OCI-LY7 (cell line): ENCODE results near the gene ROBO1. TPM values are rescaled to one million over a fixed set of nuclear protein-coding genes. Genes with fewer than 3 reads are reported as not detected.

Source experiments
- BruUV-seq: library from RNA; stranded (reverse); fragments of 400-500 nt; replicated peaks from 2 replicates; lab custom pipeline; 2021; lab: Mats Ljungman, UMichigan
- CTCF ChIA-PET: fragments of 300-600 bp; sonication (Branson Sonifier 250); formaldehyde crosslinking; loops from one replicate; lab custom pipeline; 2022; ENCODE audit warnings: antibody characterized with exemption; ENCODE audit not compliant: unreplicated experiment; lab: Charles Lee
- POLR2A ChIA-PET: fragments of 300-600 bp; sonication (Branson Sonifier 250); formaldehyde crosslinking; loops from one replicate; lab custom pipeline; 2022; ENCODE audit warnings: antibody characterized with exemption; lab: Charles Lee
- DNase-seq: peaks from one replicate; pipeline ENCODE4 v3.0.0-alpha.2; 2015; ENCODE audit warnings: low spot score
- H2AFZ ChIP-seq: fragments of 200-600 bp; sonication (generic), shearing (Covaris generic); 2 replicates; pipeline ENCODE4 v1.6.1; 2014; ENCODE audit warnings: mild to moderate bottlenecking, antibody characterized with exemption, low read length, moderate library complexity
- H3K27ac ChIP-seq: fragments of 200-600 bp; sonication (generic); 2 replicates; pipeline ENCODE4 v1.5.1; 2014; ENCODE audit warnings: mixed run types, low read depth, mild to moderate bottlenecking, moderate library complexity, low read length, inconsistent platforms; ENCODE audit not compliant: poor library complexity, severe bottlenecking
- H3K36me3 ChIP-seq: fragments of 200-600 bp; sonication (generic); 2 replicates; pipeline ENCODE4 v1.6.1; 2014; ENCODE audit warnings: mild to moderate bottlenecking, antibody characterized with exemption, low read length, moderate library complexity, mixed read lengths; ENCODE audit not compliant: insufficient read depth
- H3K4me1 ChIP-seq: fragments of 200-600 bp; sonication (generic); 2 replicates; pipeline ENCODE4 v1.5.1; 2014; ENCODE audit warnings: mild to moderate bottlenecking, low read length; ENCODE audit not compliant: insufficient read depth, poor library complexity, severe bottlenecking
- H3K4me2 ChIP-seq: fragments of 200-600 bp; sonication (generic); 2 replicates; pipeline ENCODE4 v1.6.1; 2014; ENCODE audit warnings: mild to moderate bottlenecking, low read length
- H3K4me3 ChIP-seq: fragments of 200-600 bp; sonication (generic); 2 replicates; pipeline ENCODE4 v1.5.1; 2014; ENCODE audit warnings: mild to moderate bottlenecking, low read depth, low read length; ENCODE audit not compliant: poor library complexity, severe bottlenecking
- H3K79me2 ChIP-seq: fragments of 200-600 bp; sonication (generic); 2 replicates; pipeline ENCODE4 v1.6.1; 2016; ENCODE audit warnings: low read depth, mild to moderate bottlenecking, low read length, moderate library complexity, mixed read lengths; ENCODE audit not compliant: insufficient read depth
- H3K9me2 ChIP-seq: fragments of 200-600 bp; sonication (generic); 2 replicates; pipeline ENCODE4 v1.6.1; 2016; ENCODE audit warnings: mild to moderate bottlenecking, low read length, mixed read lengths; ENCODE audit not compliant: insufficient read depth
- H3K9me3 ChIP-seq: fragments of 200-600 bp; sonication (generic); 2 replicates; pipeline ENCODE4 v1.6.1; 2014; ENCODE audit warnings: mild to moderate bottlenecking, mixed run types, low read length, mixed read lengths
- H4K20me1 ChIP-seq: fragments of 200-600 bp; sonication (generic); 2 replicates; pipeline ENCODE4 v1.6.1; 2014; ENCODE audit warnings: mild to moderate bottlenecking, antibody characterized with exemption, low read length, moderate library complexity, mixed read lengths; ENCODE audit not compliant: insufficient read depth
- CTCF ChIP-seq: fragments of 200-600 bp; sonication (generic); conservative IDR thresholded peaks from 2 replicates; pipeline ENCODE4 v1.5.1; 2014; ENCODE audit warnings: mild to moderate bottlenecking, antibody characterized with exemption, low read length, moderate library complexity, mixed read lengths
- EZH2phosphoT487 ChIP-seq: fragments of 200-600 bp; sonication (generic); IDR thresholded peaks from 2 replicates; pipeline ENCODE4 v1.6.1; 2018; ENCODE audit warnings: low read depth, borderline replicate concordance, mild to moderate bottlenecking, mixed run types, antibody characterized with exemption, low read length, moderate library complexity, mixed read lengths
- intact Hi-C: fragments of 100-400 bp; cut with micrococcal nuclease; formaldehyde crosslinking; loops from one replicate; pipeline ENCODE4 v1.10.0; 2022; ENCODE audit not compliant: unreplicated experiment
- total RNA-seq, 2 experiments: library from RNA; depleted of rRNA in 1 of 2; stranded (reverse); fragments of >200 nt in 1 of 2; shearing (Covaris generic) in 1 of 2; gene quantifications; 2 replicates each; pipeline ENCODE4 v1.2.3, GENCODE V29; 2014 to 2022

ROBO1 gene
- total RNA-seq, 2 experiments from 2014 or later: not detected

DNA sequence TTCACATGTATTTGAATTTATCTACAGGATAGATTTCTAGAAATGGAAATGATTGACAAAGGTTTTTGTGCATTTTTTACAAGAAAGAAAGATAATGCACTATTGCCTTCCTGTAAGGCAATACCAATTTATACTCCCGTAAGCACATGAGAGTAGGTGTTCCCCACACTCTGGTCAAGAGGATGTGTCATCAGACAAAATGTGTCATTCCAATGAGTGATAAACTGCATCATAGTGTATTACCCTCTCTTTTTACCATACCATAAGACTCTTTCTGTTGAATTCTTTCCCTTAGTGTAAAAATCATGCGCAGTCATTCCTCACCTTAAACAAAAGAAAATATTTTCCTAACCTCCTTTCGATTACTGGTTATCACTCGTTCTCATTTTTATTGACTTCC is 251.0 kb downstream of the ROBO1 start:
- intact Hi-C loops: no loop called here
- H3K36me3 ChIP-seq: no peaks in the 10 kb centered on the region
- H3K9me3 ChIP-seq: no peaks in the 10 kb centered on the region
- no peaks in the 10 kb centered on the region for H3K4me1 ChIP-seq
- no peak overlapping the region for H3K27ac ChIP-seq
- H3K4me2 ChIP-seq: no peak overlapping the region
- no peak for DNase-seq
- TF ChIP-seq EZH2phosphoT487 (no peak), CTCF (no peak)
- no TSS peak for BruUV-seq
- no peaks in the 10 kb centered on the region for H3K79me2 ChIP-seq
- ChIA-PET CTCF (no interaction called here), POLR2A (interaction anchor here (0.6 kb wide), 1 partner anchor 111 kb away, joined by 3 read pairs; no protein-coding TSS in a partner anchor)
- H3K4me3 ChIP-seq: no peak overlapping the region
- H2AFZ ChIP-seq: no peak overlapping the region
- no peaks in the 10 kb centered on the region for H4K20me1 ChIP-seq
- no peaks in the 10 kb centered on the region for H3K9me2 ChIP-seq

DNA sequence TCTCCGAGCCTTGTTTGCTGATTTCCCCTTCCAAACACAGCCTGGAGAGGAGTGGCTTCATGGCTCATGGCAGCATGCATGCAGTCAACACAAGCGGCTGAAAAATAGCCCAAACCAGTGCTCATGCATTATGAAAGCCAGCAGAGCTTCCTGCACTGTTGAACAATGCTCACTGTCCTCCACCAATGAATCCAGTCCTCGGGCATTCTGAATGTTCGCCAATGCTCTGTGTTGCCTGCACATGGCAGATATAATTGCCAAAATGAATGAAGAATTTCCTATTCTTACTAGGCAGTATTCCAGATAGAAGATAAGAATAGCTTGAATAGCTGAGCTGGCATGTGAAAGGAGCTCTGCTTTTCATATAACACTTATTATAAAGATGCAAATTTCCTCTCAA is 252.7 kb downstream of the ROBO1 start:
- Histone ChIP-seq H3K9me3 (no peaks in the 10 kb centered on the region), H3K9me2 (no peaks in the 10 kb centered on the region), H3K27ac (no peak overlapping the region), H3K4me3 (no peak overlapping the region), H3K4me2 (no peak overlapping the region), H4K20me1 (no peaks in the 10 kb centered on the region), H2AFZ (no peak overlapping the region), H3K4me1 (no peaks in the 10 kb centered on the region), H3K79me2 (no peaks in the 10 kb centered on the region), H3K36me3 (no peaks in the 10 kb centered on the region)
- ChIA-PET CTCF (no interaction called here), POLR2A (no interaction called here)
- no TSS peak for BruUV-seq
- no peak for TF ChIP-seq CTCF
- no peak for TF ChIP-seq EZH2phosphoT487
- intact Hi-C loops: no loop called here
- DNase-seq: no peak

- BruUV-seq: no TSS peak
- no peak for TF ChIP-seq CTCF
- CTCF ChIA-PET: no interaction called here
- POLR2A ChIA-PET: no interaction called here
- Histone ChIP-seq H3K79me2 (no peaks in the 10 kb centered on the region), H3K36me3 (no peaks in the 10 kb centered on the region), H2AFZ (no peak overlapping the region), H3K4me2 (no peak overlapping the region), H3K4me3 (no peak overlapping the region), H3K9me2 (no peaks in the 10 kb centered on the region), H3K9me3 (no peaks in the 10 kb centered on the region), H3K27ac (no peak overlapping the region), H4K20me1 (no peaks in the 10 kb centered on the region), H3K4me1 (no peaks in the 10 kb centered on the region)
- intact Hi-C loops: no loop called here
- DNase-seq: no peak
Measured at GRCh38 chr3:79514069-79514468, 253.7 kb downstream of the ROBO1 start.
